HG02610 (cell line): ENCODE data around the gene XRCC4.
"Not testable (repeated sequence)": the region's sequence is repeated elsewhere in the genome, so short reads cannot be mapped to it uniquely, and the experiment has no call there.

Experiments used
- ATAC-seq: cut with Tn5 transposase; IDR thresholded peaks from one replicate; pipeline ENCODE4 v1.9.1; 2021; ENCODE audit warnings: mild to moderate bottlenecking, moderate library complexity; ENCODE audit not compliant: unreplicated experiment

Gene XRCC4

DNA sequence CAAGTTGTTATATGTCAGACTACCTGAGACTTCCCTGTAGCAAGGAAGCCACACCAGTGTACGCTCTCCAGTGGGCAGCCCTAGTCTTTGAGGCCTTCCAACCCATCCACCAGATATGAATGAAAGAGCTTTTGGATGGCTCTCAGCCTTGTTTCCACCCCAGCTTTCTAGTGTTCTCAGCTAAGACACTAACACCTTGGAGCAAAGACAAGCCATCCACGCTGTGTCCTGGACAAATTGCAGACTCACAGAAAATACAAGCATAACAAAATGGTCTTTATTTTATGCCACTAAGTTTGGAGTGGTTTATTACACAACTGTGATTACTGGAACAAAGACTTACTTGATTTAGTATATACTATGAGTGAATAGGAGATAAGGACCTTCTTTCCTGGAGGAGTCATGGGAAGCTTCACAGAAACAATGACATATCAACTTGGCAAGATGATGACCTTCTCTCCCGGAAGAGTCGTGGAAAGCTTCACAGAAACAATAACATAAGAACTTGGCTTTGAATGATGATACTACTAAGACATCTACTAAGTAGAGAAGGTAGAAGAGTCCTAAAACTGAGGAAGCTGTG, 260.2 kb downstream of the XRCC4 start:
- ATAC-seq = no peak

DNA sequence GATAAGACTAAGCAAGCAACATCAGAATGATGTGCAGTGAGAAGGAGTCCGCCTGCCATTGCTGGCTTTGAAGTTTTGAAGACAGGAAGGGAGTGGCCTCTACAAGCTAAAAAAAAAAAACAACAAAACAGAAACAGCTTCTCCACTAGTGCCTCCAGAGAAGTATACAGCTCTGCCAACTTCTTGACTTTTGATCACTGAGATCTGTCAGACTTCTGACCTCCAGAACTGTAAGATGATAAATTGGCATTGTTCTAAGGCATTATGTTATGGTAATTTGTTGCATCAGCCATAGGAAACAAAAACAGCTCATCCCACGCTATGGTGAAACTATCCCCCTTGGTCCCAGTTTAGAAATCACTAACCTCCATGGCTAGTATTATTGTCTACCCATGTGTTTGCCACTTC, 263.2 kb downstream of the XRCC4 start:
- no peak for ATAC-seq

DNA sequence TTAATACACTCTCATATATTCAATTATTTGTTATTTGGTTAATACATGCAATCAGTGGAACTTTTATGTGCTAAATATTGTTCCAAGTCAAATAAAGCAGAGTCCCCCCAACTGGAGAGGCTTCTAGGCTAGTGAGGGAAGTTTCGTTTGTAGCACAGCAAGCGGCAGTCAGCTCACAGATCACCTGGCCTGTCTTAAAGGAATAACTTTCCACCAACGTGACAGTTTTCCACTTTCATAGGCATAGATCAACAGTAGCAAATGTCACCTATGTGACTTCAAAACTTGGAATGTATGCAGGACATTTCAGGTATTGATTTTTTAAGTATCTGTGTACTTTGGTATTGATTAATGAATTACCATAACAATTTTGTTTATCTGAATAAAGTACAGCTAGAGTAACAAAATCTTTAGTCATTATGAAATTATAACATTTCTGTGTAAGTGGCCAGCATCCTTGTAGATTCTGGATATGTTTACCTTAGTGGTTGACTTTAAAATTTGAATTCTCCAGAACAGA, 264.5 kb downstream of the XRCC4 start:
- no peak for ATAC-seq

DNA sequence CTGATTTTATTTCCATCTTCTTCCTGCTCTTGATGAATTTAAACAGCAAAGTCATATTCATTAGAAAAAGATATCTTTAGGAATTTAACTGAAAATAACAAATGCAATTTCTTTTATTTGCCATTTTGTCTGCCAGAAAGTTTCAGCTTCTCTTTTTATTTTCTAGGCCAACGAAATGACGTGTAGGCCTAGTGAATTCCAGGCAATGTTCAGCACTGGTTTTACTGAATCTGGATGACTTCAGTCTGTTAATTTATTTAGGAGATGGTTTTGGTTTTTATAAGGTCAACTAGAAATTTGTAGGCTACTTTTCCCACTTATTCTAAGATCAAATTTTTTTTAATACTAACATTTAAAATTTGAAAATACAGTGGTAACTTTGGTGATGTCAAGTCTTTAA, 265.1 kb downstream of the XRCC4 start:
- ATAC-seq = no peak

DNA sequence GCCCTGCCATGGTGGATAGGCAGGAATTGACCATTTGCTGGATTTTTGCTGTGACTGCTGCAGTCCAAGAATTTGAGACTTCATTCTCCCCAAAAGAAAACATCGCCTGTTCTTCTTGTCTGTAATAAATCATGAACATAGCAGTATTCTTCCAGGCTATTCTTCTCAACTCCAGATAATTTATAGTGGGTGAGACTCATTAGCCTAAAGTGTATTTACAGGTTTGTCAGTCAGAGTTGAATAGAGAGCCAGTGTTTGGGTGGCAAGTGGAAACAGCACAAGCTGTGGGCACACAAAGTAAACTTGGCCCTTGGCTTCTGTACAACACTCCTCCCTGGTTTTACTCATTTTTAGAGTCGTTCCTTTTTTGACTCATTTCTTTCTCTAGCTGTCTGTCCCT, 266.0 kb downstream of the XRCC4 start:
- ATAC-seq = no peak

DNA sequence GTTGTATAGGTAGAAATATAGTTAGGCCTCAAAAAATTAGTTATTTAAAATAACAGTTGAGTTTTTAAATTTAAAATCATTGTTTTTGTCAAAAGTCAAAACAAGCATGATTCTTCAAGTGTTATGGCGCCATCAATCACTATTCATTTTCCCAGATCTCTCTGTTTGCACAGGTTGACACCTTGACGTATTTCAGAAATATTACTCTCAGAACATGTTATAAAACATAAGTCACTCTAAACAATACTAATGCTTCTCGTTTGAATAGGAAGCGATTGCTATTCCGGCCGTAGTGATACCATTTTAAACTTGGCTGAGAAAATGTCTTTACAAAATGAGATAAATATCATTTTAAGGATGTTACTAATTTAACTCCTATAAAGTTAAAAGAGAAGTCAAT, 268.1 kb downstream of the XRCC4 start:
- ATAC-seq = no peak

DNA sequence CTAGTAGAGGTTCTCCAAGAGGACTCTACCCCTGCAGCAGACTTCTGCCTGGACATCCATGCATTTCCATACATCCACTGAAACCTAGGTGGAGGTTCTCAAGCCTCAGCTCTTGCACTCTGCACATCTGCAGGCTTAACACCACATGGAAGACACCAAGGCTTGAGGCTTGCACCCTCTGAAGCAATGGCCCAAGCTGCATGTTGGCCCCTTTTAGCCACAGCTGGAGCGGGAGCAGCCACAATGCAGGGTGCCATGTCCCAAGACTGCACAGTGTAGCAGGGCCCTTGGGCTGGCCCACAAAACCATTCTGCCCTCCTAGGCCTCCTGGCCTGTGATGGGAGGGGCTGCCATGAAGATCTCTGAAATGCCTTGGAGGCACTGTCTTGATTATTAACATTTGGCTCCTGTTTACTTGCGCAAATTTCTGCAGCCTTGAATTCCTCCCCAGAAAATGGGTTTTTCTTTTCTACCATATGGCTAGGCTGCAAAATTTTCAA, 271.0 kb downstream of the XRCC4 start:
- ATAC-seq = no peak

DNA sequence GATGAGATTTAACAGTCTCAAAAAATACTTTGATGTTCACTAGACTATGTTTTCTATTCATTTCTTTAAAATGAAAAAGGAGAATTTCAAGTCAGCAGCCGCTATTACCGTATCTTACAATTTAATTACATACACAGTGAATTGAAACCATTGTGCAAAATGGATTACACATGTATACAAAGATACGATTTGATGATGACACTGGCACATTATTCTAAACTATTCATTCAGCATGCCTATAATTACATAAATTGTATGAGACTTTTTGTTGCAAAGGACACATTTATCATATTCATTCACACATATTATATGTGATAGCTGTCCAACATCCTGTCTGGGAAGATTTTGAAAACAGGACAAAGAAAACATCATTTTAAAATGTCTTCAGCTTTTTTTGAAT, 275.9 kb downstream of the XRCC4 start:
- ATAC-seq = no peak

DNA sequence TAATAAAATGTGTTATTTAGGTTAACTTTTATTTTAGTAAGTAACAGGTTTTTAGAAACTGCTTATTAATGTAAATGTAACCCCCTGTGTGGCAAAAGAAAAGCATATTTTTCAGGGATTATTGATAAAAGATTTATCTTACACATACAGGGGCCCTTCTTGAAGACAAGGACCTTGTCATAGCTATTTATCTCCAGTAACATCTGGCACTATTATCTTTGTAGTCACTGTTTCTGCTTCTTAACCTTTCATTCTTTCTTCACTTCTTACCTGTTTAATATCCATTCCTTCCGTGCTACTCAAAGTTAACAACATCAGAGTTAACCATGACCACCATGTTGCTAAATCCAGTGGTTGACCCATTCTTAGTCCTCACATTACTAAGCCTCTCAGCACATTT, 276.4 kb downstream of the XRCC4 start:
- ATAC-seq = no peak

DNA sequence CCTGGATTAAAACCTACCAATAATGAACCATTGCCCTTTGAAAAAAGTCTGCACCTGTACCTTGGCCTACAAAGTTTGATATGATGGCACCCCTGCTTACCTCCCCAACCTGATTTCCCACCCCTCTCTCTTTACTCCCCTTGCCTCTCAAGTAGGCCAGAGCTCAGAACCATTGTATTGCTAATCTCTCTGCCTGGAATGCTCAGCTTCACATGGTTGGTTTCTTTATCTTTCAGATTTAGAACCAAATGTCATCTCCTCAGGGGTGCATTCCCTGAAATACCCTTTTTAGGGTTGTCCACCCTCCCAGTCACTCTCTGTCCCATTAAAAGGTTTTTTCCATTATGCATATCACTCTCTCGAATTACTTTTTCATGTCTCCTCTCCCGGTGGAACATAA, 277.6 kb downstream of the XRCC4 start:
- ATAC-seq = no peak

DNA sequence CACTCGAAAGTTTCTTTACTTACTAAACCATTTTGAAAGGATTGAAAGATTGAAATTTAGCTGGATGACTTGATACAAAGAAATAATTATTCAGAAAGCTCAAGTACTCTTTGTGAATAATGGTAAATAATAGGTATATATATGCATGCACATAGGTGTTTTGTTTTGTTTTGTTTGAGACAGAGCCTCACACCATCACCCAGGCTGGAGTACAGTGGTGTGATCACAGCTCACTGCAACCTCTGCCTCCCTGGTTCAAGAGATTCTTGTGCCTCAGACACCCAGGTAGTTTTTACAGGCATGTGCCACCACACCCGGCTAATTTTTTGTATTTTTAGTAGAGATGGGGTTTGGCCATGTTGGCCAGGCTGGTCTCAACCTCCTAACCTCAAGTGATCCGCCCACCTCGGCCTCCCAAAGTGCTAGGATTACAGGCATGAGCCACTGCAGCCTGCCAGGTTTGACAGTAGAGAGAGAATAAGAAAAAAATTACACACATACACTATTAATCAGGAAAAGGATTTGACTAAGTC, 278.2 kb downstream of the XRCC4 start:
- not testable (repeated sequence) for ATAC-seq

DNA sequence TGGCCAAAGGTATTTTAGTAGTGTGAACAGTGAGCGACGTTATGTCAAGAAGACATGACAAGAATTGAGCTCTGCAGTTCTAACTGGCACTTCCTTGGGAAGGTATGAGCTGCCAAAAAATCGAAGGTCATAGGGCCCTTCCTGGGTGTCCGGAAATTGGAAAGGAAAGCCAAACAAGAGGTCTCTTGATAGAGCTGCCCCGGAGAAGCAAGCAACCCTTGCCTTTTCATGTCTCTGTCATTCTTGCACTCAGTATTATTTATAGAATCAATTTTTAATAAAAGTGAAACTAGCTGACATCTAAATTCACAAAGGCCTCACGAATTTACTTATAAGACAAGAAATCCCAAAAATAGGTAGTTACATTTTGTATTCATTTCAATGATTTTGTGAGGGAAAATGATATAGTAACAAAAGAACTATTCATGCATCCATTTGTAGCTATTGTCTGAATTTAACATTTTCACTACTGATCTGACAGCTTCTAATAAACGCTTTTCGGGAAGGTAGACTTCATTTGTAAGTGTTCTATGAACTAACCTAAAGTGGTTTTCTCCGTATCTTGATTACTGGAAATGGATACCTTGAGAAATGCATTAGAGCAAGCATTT, 280.4 kb downstream of the XRCC4 start:
- ATAC-seq = no peak

DNA sequence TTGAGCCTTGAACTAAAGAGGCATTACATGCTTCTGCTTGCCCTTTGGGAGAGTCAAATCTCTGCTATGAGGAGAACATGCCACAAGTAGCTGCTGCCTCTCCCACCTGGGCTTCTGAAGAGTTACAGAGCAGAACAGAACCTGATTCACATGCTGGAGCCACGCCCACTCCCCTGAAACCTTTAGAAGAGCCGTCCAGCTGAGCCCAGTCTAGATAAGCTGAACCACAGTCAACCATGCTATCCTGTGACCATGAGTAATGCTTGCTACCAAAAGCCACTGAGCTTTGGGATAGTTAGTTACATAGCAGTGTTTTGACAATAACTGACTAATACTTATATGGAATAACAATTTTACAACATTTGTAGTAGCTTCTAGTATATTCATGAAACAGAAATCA, 283.2 kb downstream of the XRCC4 start:
- ATAC-seq = no peak

DNA sequence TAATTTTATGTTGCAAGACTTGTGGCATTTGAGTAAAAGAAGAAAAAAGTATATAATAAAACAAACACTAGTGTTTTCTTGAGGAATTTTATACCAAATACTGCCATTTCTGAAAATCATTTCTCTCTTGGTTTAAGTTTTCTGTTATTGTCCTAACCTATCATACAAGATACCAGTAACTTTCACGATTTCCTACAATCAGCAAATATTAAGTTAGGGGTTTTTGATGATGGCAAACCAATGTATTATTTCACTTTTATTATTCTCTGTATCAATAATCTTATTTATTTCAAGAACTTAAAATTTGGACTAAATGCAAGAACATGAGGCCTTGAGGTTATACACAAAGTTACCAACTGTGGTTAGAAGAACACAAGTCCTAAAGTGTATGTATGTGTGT, 285.2 kb downstream of the XRCC4 start:
- ATAC-seq = no peak

DNA sequence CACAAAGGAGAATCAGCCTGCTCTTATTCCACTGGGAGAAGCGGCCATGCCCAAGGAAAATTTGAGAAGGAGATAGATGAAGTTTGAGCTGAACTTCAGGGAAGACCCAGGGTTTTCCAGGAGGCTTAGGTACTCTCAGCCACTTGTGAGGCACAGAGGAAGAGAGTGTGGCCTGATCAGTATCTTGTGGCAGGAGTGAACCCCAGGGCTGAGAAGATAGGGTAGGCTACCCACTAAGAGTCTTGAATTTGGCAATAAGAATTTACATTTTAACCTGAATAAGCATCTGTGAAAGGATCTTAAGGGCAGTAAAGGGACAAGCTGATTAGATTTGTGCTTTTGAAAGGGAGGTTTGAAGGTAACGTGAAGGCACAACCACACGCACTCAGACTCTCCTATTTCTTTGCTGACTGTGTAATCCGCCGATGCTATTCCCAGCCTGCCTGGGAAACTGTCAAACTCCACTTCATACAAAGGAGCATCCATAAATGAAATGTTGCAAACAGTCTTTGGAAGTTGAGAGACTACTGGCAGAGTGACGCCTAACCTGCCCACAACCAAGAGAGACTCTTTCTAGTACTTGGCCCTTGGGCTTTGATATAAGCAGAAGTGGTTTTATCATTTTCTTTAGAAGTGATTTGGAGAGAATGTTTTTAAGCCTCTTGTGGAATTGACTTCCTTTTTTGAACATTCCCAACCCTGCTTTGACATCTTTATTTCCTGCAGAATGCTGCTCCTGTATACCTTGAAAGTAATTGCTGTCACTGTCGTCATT, 286.0 kb downstream of the XRCC4 start:
- no peak for ATAC-seq

DNA sequence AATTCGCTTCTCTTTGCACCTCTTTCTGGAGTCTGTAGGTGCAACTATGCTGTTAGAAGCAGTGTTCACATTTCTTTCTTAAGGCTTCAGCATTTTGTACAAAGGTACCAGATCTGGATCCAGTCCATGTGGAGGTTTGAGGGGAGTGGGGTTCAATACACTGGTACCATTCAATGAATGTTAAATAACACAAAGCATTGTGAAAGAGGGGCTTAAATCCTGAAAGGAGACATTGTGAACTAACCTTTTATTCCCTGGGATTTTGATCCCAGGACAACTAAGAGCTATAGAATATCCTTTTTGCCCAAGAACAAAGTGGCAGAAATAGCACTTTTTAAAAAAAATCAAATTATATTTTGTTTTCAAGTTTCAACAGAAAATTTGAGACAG, 286.5 kb downstream of the XRCC4 start:
- ATAC-seq = no peak

DNA sequence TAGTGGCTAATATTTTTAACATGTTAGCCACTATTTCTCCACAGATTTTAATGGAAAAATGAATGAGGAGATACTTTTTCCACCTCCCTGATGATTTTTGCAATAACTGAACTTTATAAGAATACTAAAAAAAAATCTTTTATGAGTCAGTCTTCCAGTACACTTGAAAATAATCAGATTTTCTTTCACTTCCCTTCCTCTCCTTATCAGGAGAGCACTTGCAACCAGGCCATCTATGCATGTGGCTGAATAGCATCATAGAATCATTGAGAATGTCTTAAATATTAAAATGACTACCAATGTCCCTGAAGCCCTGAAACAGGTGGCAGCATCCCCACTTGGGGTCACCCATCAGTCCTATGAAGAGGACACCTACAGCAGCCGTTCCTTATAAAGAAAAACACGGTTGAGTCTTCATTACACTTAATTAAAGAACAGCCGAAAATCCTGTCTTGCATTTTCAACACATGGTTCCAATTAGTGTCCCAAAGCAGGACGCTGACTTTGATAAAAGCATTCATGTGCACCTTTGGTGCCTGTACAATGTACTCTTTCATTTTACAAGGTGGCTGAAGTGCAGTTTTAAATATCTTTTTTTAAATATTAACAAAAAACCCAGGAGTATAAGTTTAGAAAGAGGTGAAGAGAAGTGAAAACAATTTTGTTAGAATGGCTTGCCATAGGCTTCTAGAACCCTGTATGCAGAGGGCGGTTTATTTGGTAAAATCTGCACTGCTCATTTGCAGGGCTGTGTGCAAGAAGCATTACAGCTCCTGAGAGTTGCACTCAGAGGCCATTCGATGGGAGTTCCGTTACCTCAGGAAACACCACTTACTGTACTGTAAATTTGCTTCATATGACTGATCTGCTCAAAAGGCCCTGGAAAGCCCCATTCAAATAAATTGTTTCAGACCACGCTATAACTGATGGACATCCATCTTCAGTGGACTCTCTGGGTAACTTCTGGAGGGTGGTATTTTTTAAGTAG, 287.3 kb downstream of the XRCC4 start:
- ATAC-seq = peak; percentile 54

DNA sequence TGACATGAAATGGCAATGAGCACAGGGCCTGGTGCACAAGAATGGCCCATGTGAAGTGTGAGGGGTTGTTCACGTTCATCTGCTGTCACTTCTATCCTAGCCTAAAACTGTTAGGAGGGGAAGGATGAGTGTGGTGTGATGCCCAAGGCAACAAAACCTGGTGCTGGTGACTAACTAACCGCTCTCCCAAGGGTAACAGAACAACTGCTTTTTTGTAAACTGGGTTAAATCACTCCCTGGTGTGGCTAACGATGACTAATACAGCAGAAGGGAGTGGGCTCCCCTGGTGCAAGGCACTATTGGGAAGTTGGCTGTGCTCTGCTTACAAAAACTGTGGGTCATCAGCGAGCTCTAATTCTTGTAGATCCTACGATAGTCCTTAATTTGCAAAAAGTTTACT, 291.0 kb downstream of the XRCC4 start:
- ATAC-seq = peak; percentile 63

DNA sequence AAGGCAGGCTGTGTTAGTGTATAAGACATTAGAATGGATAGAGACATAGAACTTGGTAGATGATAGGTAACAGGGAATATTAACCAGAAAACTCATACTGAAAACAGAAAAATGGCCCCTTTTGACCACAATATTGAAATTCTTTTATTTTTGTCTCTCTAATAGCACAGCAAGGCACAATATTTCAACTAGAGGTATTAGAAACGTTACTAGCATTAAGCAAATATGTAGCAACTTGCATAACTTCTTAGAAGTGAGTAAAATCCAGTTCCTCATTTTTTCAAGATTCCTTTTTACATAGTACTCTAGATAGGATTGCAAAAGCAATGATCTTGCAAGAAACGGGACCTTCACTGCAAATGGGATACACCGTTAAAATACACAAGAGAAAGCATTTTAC, 291.5 kb downstream of the XRCC4 start:
- ATAC-seq = peak; percentile 37

DNA sequence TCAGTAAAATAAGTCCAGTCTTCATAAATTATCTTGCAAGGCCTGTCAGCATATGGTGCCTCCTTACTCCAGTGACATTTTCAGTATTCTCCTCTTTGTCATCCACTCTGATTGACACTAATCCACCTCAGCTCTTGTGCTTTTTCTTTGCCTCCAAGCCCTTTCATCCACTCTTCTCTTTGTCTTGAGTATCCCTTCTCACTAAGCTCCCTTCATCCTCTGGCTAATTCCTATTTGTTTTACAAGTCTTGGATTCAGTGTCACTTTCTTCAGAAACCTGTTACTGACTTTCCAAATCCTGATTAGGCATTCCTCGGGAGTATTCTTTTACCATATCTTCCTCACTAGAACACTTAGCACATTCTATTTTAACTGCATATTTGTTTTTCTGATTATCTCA, 293.6 kb downstream of the XRCC4 start:
- ATAC-seq = no peak

DNA sequence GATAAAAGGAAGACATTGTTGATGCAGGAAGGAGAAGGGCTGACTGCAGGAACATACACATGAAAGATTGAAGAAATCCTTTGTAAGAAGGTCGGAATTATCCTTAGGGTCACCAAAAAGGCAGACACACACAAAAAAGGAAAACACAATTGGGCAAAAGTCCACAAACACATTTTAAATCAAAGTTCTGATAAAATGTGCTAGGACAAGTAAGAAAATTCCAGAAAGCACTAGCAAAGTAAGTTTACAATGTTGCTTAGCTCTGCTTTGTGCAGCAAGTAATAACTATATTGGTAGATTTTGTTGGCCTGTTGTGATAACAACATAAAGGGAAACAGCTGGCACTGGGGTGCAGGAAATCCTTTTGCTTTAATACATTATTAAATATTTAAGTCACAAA, 294.4 kb downstream of the XRCC4 start:
- ATAC-seq = no peak
